ENCODE results near the gene LLGL2. TPM values are rescaled to one million over a fixed set of nuclear protein-coding genes. Genes with fewer than 3 reads are reported as not detected.

The LLGL2 gene
- total RNA-seq, 1 donor from 2014 or later = 2.0 TPM

DNA sequence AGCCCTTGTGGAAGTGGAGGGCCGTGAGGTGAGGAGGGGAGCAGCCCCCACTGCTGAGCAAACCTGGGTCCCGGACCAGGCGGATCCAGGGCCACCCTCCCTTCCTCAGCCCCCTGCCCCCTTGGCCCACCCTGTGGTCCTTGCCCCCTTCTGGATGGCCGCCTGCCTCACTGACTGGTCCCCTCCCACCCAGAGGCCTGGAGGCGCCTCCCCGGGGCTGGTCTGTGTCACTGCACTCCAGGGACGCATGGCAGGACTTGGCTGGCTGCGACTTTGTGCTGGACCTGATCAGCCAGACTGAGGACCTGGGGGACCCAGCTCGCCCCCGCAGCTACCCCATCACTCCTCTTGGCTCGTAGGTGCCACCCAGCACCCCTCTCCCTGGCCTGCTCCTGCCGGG, 88.5 kb downstream of the LLGL2 start:
- Histone ChIP-seq H3K27ac (replicated peaks) (no peak overlapping the region), H3K27me3 (ENCODE audit: low read depth) (no peaks in the 10 kb centered on the region), H3K4me1 (no peaks in the 10 kb centered on the region), H3K4me3 (no peak overlapping the region), H3K36me3 (peaks cover 68% of the 10 kb centered on the region), H3K9me3 (replicated peaks) (no peaks in the 10 kb centered on the region)
- DNase-seq = no peak
- no peak for TF ChIP-seq CTCF (IDR thresholded peaks at IDR 0.05; ENCODE audit: borderline replicate concordance)
- intact Hi-C loops (cut with micrococcal nuclease) = no loop called here

DNA sequence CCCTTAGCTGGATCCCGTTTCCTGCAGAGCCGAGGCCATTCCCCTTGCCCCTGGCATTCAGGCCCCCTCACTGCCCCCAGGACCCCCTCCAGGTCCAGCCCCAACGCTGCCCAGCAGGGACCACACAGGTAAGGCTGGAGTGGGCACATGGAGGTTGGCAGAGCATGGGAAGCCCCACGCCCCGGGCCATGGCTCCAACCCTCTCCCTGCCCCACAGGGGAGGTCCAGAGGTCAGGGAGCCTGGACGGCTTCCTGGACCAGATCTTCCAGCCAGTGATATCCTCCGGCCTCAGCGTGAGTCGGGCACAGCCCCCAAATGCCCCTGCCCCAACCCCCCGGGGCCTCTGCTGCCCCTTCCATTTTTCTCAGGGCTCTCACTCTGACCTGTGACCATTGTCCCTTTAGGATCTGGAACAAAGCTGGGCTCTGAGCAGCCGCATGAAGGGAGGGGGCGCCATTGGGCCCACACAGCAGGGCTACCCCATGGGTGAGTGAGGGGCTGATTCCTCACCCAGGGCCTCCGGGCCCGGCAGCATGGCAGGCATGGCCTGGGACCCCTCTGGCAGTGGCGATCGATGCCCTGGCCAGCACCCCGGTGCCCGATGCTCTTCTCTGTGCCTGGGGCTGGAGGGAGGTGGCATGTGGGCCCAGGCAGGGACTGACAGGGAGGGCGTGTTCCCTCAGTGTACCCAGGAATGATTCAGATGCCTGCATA, 89.2 kb downstream of the LLGL2 start:
- H3K4me1 ChIP-seq = no peaks in the 10 kb centered on the region
- H3K4me3 ChIP-seq = no peak overlapping the region
- no peak for DNase-seq
- no peak overlapping the region for H3K27ac ChIP-seq (replicated peaks)
- no peaks in the 10 kb centered on the region for H3K9me3 ChIP-seq (replicated peaks)
- H3K27me3 ChIP-seq (ENCODE audit: low read depth) = no peaks in the 10 kb centered on the region
- peaks cover 74% of the 10 kb centered on the region for H3K36me3 ChIP-seq
- no peak for TF ChIP-seq CTCF (IDR thresholded peaks at IDR 0.05; ENCODE audit: borderline replicate concordance)
- intact Hi-C loops (cut with micrococcal nuclease) = no loop called here

- Histone ChIP-seq H3K36me3 (peaks cover 80% of the 10 kb centered on the region), H3K27me3 (ENCODE audit: low read depth) (no peaks in the 10 kb centered on the region), H3K4me3 (no peak overlapping the region), H3K27ac (replicated peaks) (no peak overlapping the region), H3K9me3 (replicated peaks) (no peaks in the 10 kb centered on the region), H3K4me1 (no peaks in the 10 kb centered on the region)
- no peak for DNase-seq
- no peak for TF ChIP-seq CTCF (IDR thresholded peaks at IDR 0.05; ENCODE audit: borderline replicate concordance)
- intact Hi-C loops (cut with micrococcal nuclease) = no loop called here
Measured at GRCh38 chr17:75615301-75615700, 89.8 kb downstream of the LLGL2 start.

- no peaks in the 10 kb centered on the region for H3K9me3 ChIP-seq (replicated peaks)
- H3K4me1 ChIP-seq = no peaks in the 10 kb centered on the region
- H3K36me3 ChIP-seq = peaks cover 87% of the 10 kb centered on the region
- no peak overlapping the region for H3K27ac ChIP-seq (replicated peaks)
- no peak for TF ChIP-seq CTCF (IDR thresholded peaks at IDR 0.05; ENCODE audit: borderline replicate concordance)
- no peak for DNase-seq
- no peak overlapping the region for H3K4me3 ChIP-seq
- intact Hi-C loops (cut with micrococcal nuclease) = no loop called here
- H3K27me3 ChIP-seq (ENCODE audit: low read depth) = no peaks in the 10 kb centered on the region
Measured at GRCh38 chr17:75616521-75617122, 91.1 kb downstream of the LLGL2 start.

- Histone ChIP-seq H3K9me3 (replicated peaks) (no peaks in the 10 kb centered on the region), H3K4me1 (no peaks in the 10 kb centered on the region), H3K36me3 (peaks cover 85% of the 10 kb centered on the region), H3K27me3 (ENCODE audit: low read depth) (no peaks in the 10 kb centered on the region), H3K4me3 (no peak overlapping the region), H3K27ac (replicated peaks) (no peak overlapping the region)
- no peak for TF ChIP-seq CTCF (IDR thresholded peaks at IDR 0.05; ENCODE audit: borderline replicate concordance)
- DNase-seq = no peak
- intact Hi-C loops (cut with micrococcal nuclease) = no loop called here
Measured at GRCh38 chr17:75617218-75617617, 91.7 kb downstream of the LLGL2 start.

Measured in left ventricle myocardium inferior (tissue), 1 donor.